ENCODE measurements around the gene MGRN1. TPM values are rescaled to one million over a fixed set of nuclear protein-coding genes. Genes with fewer than 3 reads are reported as not detected.

Gene MGRN1
- total and polyA plus RNA-seq, 2 donors (not counting 3 experiments of a cell fraction or from before 2014, with no cell fraction given), result 15.6 to 73.0 TPM

DNA sequence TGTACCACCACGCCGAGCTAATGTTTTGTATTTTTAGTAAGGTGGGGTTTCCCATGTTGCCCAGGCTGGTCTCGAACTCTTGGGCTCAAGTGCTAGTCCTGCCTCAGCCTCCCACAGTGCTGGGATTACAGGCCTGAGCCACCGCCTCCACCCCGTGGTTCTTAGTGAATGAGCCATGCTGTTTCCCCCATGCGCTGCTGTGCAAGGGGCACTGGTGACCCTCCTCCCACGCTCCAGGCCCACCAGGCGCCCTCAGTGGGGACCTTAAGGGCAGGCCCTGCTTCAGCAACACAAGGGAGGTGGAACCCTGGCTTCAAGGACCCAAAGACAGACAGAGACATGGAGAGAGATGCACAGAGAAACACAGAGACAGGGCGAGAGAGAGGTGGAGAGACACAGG lies 53.4 kb downstream of the MGRN1 start:
- H3K36me3 ChIP-seq (ENCODE audit: control insufficient read depth in 2 of 2, extremely low read depth in 1 of 2, insufficient read depth in 2 of 2, low read length in 2 of 2), result peaks cover 2 to 28% of the 10 kb centered on the region in 2 experiments
- H3K9me3 ChIP-seq (replicated peaks; ENCODE audit: control insufficient read depth, insufficient read depth, low read length), result no peaks in the 10 kb centered on the region
- no peak overlapping the region for H2AFZ ChIP-seq (ENCODE audit: low read depth, low read length)
- no peak for DNase-seq (ENCODE audit: low read depth, low spot score)
- TF ChIP-seq, protein P1, sequence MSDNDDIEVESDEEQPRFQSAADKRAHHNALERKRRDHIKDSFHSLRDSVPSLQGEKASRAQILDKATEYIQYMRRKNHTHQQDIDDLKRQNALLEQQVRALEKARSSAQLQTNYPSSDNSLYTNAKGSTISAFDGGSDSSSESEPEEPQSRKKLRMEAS (IDR thresholded peaks at IDR 0.05; ENCODE audit: insufficient read depth, insufficient read length), result no peak
- no peak for TF ChIP-seq GATA2 (IDR thresholded peaks at IDR 0.05; ENCODE audit: insufficient read depth, insufficient read length, low read depth, low read length)
- no peak for TF ChIP-seq JUN (IDR thresholded peaks at IDR 0.05; ENCODE audit: borderline replicate concordance, insufficient read depth, insufficient read length, low read depth)
- no peak for TF ChIP-seq MYC (IDR thresholded peaks at IDR 0.05; ENCODE audit: low read depth, low read length)
- no peak for TF ChIP-seq FOS (IDR thresholded peaks at IDR 0.05; ENCODE audit: borderline replicate concordance, insufficient read depth, low read length)
- no peak for TF ChIP-seq POLR2A (IDR thresholded peaks at IDR 0.05; ENCODE audit: low read depth, low read length)
- TF ChIP-seq POLR2AphosphoS5 (IDR thresholded peaks at IDR 0.05; ENCODE audit: insufficient read depth, low read depth, low read length), result no peak
- TF ChIP-seq, protein P2, sequence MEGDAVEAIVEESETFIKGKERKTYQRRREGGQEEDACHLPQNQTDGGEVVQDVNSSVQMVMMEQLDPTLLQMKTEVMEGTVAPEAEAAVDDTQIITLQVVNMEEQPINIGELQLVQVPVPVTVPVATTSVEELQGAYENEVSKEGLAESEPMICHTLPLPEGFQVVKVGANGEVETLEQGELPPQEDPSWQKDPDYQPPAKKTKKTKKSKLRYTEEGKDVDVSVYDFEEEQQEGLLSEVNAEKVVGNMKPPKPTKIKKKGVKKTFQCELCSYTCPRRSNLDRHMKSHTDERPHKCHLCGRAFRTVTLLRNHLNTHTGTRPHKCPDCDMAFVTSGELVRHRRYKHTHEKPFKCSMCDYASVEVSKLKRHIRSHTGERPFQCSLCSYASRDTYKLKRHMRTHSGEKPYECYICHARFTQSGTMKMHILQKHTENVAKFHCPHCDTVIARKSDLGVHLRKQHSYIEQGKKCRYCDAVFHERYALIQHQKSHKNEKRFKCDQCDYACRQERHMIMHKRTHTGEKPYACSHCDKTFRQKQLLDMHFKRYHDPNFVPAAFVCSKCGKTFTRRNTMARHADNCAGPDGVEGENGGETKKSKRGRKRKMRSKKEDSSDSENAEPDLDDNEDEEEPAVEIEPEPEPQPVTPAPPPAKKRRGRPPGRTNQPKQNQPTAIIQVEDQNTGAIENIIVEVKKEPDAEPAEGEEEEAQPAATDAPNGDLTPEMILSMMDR (IDR thresholded peaks at IDR 0.05; ENCODE audit: extremely low read depth in 1 of 2, insufficient read depth in 1 of 2, low read depth in 1 of 2, low read length in 2 of 2), result no peak
- no peak for TF ChIP-seq EZH2 (IDR thresholded peaks at IDR 0.05; ENCODE audit: borderline replicate concordance, low read depth, low read length, severe bottlenecking)
- POLR2A ChIA-PET, result no interaction called here
- intact Hi-C loops (cut with micrococcal nuclease), result no loop called here
- H3K79me2 ChIP-seq (ENCODE audit: control insufficient read depth, insufficient read depth, low read length), result no peaks in the 10 kb centered on the region
- no peak overlapping the region for H3K4me3 ChIP-seq (replicated peaks in 1 of 3; ENCODE audit: insufficient read depth in 1 of 3, low read depth in 1 of 3, low read length in 3 of 3)
- BruUV-seq (replicated peaks), result no TSS peak
- no peak overlapping the region for H3K9ac ChIP-seq (replicated peaks; ENCODE audit: extremely low read depth, insufficient read depth, low read length)
- no peak overlapping the region for H3K4me2 ChIP-seq (ENCODE audit: insufficient read depth, low read length)
- H3K9me1 ChIP-seq (replicated peaks; ENCODE audit: control insufficient read depth, extremely low read depth, insufficient read depth, low read length), result no peaks in the 10 kb centered on the region
- CTCF ChIA-PET, result no interaction called here
- FAIRE-seq, result no peak
- no peaks in the 10 kb centered on the region for H4K20me1 ChIP-seq (replicated peaks; ENCODE audit: control insufficient read depth, extremely low read depth, insufficient read depth, low read length)
- dilution Hi-C loops (cut with MboI; ENCODE audit: extremely low pct_ligation_motif_present, low sequenced_read_pairs), result no loop called here
- H3K4me1 ChIP-seq (ENCODE audit: control insufficient read depth, extremely low read depth, insufficient read depth, low read length), result no peaks in the 10 kb centered on the region
- H3K27me3 ChIP-seq (ENCODE audit: control insufficient read depth in 2 of 2, insufficient read depth in 2 of 2, low read length in 2 of 2), result no peaks in the 10 kb centered on the region
- no peak overlapping the region for H3K27ac ChIP-seq (ENCODE audit: insufficient read depth, low read depth, low read length)

All from endothelial cell of umbilical vein (primary cell).